Measurements from ENCODE around the gene KRTAP10-3. TPM values are rescaled to one million over a fixed set of nuclear protein-coding genes. Genes with fewer than 3 reads are reported as not detected.
"Not testable (repeated sequence)": the region's sequence is repeated elsewhere in the genome, so short reads cannot be mapped to it uniquely, and the experiment has no call there.

KRTAP10-3 gene
- total RNA-seq, 1 donor from 2014 or later, result not detected

DNA sequence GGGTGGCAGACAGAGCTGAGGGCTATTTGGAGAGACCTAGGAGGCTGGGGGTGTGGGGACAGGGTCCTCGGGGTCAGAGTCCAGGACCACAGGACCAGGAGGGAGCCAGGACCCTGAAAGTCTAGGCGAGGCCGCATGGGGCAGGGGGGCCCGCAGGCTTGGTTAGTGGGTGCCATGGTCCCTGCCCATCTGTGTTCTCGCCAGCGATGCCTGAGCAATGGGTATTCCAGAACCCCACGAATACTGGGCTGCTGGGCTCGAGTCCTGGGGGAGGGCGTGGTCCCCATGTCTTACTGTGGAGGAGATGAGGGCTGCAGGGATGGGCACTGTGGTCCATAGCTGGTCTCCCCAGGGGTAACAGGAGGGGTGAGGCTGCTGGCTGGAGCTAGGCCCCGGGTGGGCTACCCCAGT lies 31.7 kb upstream of the KRTAP10-3 start:
- DNase-seq (ENCODE audit: low spot score), result no peak

GRCh38 chr21:44589586-44590305 lies 31.2 kb upstream of the KRTAP10-3 start:
- DNase-seq (ENCODE audit: low spot score), result no peak

- DNase-seq (ENCODE audit: low spot score), result no peak
Observed at GRCh38 chr21:44589094-44589493, 30.5 kb upstream of the KRTAP10-3 start.

- DNase-seq (ENCODE audit: low spot score), result no peak
Observed at GRCh38 chr21:44585892-44586291, 27.3 kb upstream of the KRTAP10-3 start.

DNA sequence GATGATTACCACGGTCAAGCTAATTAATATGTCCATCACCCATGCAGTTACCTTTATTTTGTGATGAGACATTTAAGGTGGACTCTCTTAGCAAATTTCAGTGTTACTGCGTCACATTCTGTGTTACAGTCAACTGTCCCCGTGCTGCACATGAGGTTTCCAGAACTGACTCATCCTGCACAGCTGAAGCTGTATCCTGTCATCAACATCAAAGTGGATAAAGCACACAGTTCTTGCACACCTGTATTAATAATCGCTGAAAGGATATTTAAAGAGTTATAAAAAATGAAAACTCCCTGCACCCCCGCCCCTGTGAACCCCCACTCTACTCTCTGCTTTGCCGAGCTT lies 25.2 kb upstream of the KRTAP10-3 start:
- no peak for DNase-seq (ENCODE audit: low spot score)

- no peak for DNase-seq (ENCODE audit: low spot score)
Observed at GRCh38 chr21:44583089-44583799, 24.6 kb upstream of the KRTAP10-3 start.

DNA sequence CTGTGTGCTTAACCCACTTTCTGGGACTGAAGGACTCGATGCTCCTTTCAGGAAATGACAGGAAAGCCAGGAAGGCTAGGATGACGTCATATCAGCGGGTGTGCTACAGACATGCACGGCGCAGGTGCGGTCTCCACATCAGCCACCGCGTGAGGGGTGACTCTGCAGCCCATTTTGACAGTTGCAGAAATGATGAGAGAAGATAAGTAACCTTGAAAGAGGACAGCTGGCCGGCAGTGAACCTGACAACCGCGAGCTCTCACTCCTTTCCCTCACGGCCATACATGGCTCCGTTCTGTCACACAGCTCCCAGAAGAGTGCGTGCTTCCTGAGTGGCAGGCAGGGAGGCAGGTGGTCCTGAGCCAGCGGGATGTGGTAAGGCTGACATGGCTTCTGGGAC lies 23.5 kb upstream of the KRTAP10-3 start:
- DNase-seq (ENCODE audit: low spot score), result no peak

GRCh38 chr21:44581158-44581557 lies 22.6 kb upstream of the KRTAP10-3 start:
- DNase-seq (ENCODE audit: low spot score), result no peak

DNA sequence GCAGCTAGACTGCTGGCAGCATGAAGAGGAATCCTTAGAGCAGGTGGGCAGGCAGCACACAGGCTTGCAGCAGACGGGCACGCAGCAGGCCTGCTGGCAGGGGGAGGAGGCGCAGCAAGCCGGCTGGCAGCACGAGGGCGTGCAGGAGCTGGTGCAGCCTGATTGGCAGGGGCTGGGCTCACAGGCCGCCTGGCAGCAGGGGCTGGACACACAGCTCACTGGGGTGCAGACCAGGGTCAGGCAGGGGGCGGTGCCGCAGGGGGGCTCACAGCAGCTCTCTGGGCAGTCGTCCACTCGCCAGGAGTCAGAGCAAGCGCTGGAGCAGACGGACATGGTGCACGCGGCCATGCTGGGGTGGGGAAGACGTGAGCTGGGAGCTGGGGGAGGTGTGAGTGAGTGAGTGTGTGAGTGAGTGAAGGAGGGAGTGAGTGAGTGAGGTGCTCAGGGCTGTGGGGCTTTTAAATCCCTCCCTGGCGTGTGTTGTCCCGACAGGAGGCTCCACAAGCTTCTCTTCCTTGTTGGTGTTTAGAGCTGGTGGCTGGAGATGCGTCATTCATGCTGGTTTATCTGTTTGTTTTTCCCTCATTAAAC lies 21.7 kb upstream of the KRTAP10-3 start, which contains the start of gene KRTAP10-5:
KRTAP10-5 (minus strand) TSS at position 374 of the 591 bp plus-strand sequence; CDS start at position 348, 26 bp downstream.
- not testable (repeated sequence) for DNase-seq (ENCODE audit: low spot score)

DNA sequence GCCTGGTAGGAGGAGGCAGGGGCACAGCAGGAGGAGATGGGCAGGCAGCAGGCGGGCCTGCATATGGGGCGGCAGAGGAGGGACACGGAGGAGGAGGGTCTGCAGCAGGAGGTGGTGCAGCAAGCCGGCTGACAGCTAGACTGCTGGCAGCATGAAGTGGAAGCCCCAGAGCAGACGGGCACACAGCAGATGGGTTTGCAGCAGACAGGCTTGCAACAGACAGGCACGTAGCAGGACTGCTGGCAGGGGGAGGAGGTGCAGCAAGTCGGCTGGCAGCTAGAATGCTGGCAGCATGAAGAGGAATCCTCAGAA lies 21.2 kb upstream of the KRTAP10-3 start:
- no peak for DNase-seq (ENCODE audit: low spot score)

GRCh38 chr21:44579056-44579832 lies 20.6 kb upstream of the KRTAP10-3 start:
- peak; percentile 4 for DNase-seq (ENCODE audit: low spot score)

- no peak for DNase-seq (ENCODE audit: low spot score)
Observed at GRCh38 chr21:44578371-44579055, 19.9 kb upstream of the KRTAP10-3 start.

GRCh38 chr21:44576025-44576420 lies 17.4 kb upstream of the KRTAP10-3 start:
- no peak for DNase-seq (ENCODE audit: low spot score)

DNA sequence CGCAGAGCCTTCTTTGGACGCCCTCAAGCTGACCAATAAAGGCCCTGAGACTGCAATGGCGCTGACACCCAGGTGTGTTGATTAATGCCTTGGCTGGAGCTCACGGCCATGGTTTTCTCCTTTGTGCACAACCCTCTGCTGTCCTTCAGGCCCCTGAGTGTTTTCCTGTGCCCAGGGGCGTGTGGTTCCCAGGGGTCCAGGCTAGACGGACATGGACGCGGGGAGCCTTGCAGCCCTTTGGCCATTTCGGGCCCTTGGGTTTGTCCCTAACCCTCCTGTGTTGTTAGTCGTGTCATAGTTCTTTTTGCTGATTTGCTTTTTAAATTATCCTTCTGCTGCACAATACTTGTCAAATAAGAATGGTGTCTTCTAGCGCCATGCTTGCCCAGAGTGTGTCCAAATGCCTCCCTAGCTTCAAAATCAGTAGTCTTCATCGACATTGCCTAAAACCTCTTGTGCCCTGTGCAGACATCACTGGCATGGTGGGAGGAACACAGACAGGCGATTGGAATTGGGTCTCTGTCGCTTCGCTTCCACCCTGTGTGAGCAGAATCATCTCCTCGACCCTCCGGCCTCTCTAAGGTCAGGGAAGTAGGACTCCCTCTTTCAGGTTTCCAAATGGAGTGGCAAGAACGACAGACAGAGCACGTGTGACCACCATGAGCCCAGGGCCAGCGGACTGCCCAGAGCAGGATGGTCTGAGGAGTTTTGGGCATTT lies 16.9 kb upstream of the KRTAP10-3 start:
- DNase-seq (ENCODE audit: low spot score), result no peak

DNA sequence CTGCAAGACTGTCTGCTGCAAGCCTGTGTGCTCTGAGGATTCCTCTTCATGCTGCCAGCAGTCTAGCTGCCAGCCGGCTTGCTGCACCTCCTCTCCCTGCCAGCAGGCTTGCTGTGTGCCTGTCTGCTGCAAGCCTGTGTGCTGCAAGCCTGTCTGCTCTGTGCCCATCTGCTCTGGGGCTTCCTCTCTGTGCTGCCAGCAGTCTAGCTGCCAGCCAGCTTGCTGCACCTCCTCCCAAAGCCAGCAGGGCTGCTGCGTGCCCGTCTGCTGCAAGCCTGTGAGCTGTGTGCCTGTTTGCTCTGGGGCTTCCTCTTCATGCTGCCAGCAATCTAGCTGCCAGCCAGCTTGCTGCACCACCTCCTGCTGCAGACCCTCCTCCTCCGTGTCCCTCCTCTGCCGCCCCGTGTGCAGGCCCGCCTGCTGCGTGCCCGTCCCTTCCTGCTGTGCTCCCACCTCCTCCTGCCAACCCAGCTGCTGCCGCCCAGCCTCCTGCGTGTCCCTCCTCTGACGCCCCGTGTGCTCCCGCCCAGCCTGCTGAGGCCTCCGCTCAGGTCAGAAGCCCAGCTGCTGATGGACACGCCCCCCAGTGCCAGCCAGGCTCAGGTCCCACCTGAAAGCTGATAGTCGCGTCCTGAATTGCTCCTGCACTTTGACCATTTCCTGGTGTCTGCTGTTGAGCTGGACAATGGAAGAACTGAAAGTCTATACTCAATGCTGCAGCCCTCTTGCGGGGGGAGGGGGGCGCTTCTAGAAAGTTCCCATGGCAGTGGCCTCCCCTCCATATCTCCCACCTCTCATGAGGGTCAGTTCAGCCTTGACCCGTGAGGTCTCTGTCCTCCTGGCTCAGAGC lies 16.1 kb upstream of the KRTAP10-3 start:
- DNase-seq (ENCODE audit: low spot score), result peak; percentile 76

- peak; percentile 4 for DNase-seq (ENCODE audit: low spot score)
Observed at GRCh38 chr21:44573630-44574456, 15.2 kb upstream of the KRTAP10-3 start, which contains the start of gene KRTAP10-4. TSS of gene KRTAP10-4 (plus strand) at chr21:44573729. CDS start at chr21:44573759, 30 bp downstream.

GRCh38 chr21:44572959-44573583 lies 14.5 kb upstream of the KRTAP10-3 start:
- no peak for DNase-seq (ENCODE audit: low spot score)

Measured in mucosa of gallbladder (tissue), 1 donor.